Panc1 (cell line): ENCODE data around the gene BRF1. TPM values are rescaled to one million over a fixed set of nuclear protein-coding genes. Genes with fewer than 3 reads are reported as not detected.

ENCODE experiments used
- ATAC-seq: fragments of 200-7000 bp; cut with Tn5 transposase; 2 replicates; pipeline ENCODE4 v1.9.1; 2020; ENCODE audit warnings: mild to moderate bottlenecking, moderate library complexity
- BruUV-seq: library from RNA; stranded (reverse); fragments of 400-500 nt; replicated peaks from 2 replicates; lab custom pipeline; 2021; lab: Mats Ljungman, UMichigan
- CTCF ChIA-PET: fragments of 300-600 bp; sonication (Branson Sonifier 250); formaldehyde crosslinking; loops from one replicate; lab custom pipeline; 2022; ENCODE audit warnings: antibody characterized with exemption; lab: Charles Lee
- POLR2A ChIA-PET: fragments of 300-600 bp; sonication (Branson Sonifier 250); formaldehyde crosslinking; loops from one replicate; lab custom pipeline; 2022; ENCODE audit warnings: antibody characterized with exemption; lab: Charles Lee
- DNase-seq: peaks from one replicate; pipeline ENCODE4 v3.0.0-alpha.2; 2010; ENCODE audit warnings: low read depth, low spot score
- H3K27ac ChIP-seq: 2 replicates; pipeline ENCODE4 v1.5.1; 2011; ENCODE audit warnings: mild to moderate bottlenecking, low read length, inconsistent platforms
- H3K27me3 ChIP-seq: fragments of 200-500 bp; sonication (Bioruptor generic); 2 replicates; pipeline ENCODE4 v1.6.0; 2014; ENCODE audit warnings: low read length, inconsistent platforms; ENCODE audit not compliant: control insufficient read depth, insufficient read depth
- H3K36me3 ChIP-seq: fragments of 200-500 bp; sonication (Bioruptor generic); 2 replicates; pipeline ENCODE4 v1.5.1; 2014; ENCODE audit warnings: inconsistent platforms, mild to moderate bottlenecking, low read length, moderate library complexity; ENCODE audit not compliant: control insufficient read depth, insufficient read depth
- H3K4me1 ChIP-seq: 2 replicates; pipeline ENCODE4 v1.5.1; 2011; ENCODE audit warnings: inconsistent platforms, mild to moderate bottlenecking, low read length, moderate library complexity; ENCODE audit not compliant: control insufficient read depth, insufficient read depth
- H3K4me3 ChIP-seq, 2 experiments: 2 replicates each; pipeline ENCODE4 v1.5.1; 2011 to 2012; ENCODE audit warnings: low read depth in 2 of 2, low read length in 2 of 2, mild to moderate bottlenecking in 2 of 2, inconsistent platforms in 1 of 2, moderate library complexity in 1 of 2
- H3K9me3 ChIP-seq: fragments of 200-500 bp; sonication (Bioruptor generic); 2 replicates; pipeline ENCODE4 v1.5.1; 2014; ENCODE audit warnings: low read depth, mild to moderate bottlenecking, inconsistent platforms, low read length, moderate library complexity; ENCODE audit not compliant: control insufficient read depth, insufficient read depth
- POLR2AphosphoS5 ChIP-seq: IDR thresholded peaks from 2 replicates; pipeline ENCODE4 v1.6.1; 2012; ENCODE audit warnings: mild to moderate bottlenecking, low read depth, low read length, moderate library complexity
- SIN3A ChIP-seq: IDR thresholded peaks from 2 replicates; pipeline ENCODE4 v1.6.1; 2012; ENCODE audit warnings: low read depth, mild to moderate bottlenecking, low read length, moderate library complexity, borderline replicate concordance; ENCODE audit not compliant: insufficient read depth
- TCF7L2 ChIP-seq: IDR thresholded peaks from 2 replicates; pipeline ENCODE4 v1.6.1; 2011; ENCODE audit warnings: mild to moderate bottlenecking, low read depth, low read length, inconsistent platforms
- in situ Hi-C: cut with HindIII; loops from 2 replicates; pipeline ENCODE4 v1.10.0; 2016; ENCODE audit warnings: low sequenced_read_pairs, low pct_unique_long_range_greater_than_20kb
- intact Hi-C: fragments of 100-400 bp; cut with micrococcal nuclease; formaldehyde crosslinking; loops from one replicate; pipeline ENCODE4 v1.10.0; 2022; ENCODE audit not compliant: unreplicated experiment
- total RNA-seq: library from RNA; stranded (reverse); gene quantifications from one replicate; pipeline ENCODE4 v1.2.1, GENCODE V29; 2021; ENCODE audit not compliant: unreplicated experiment
- TF ChIP-seq, protein P1 (sequence below), 2 experiments: IDR thresholded peaks; 2 replicates each; pipeline ENCODE4 v1.6.1; 2011 to 2012; ENCODE audit warnings: low read depth in 2 of 2, control low read depth in 1 of 2, low read length in 1 of 2, mild to moderate bottlenecking in 1 of 2, moderate library complexity in 1 of 2; ENCODE audit not compliant: insufficient read depth in 1 of 2
- TF ChIP-seq, protein P2 (sequence below): fragments of 450-650 bp; IDR thresholded peaks from 2 replicates; pipeline ENCODE4 v1.5.1; 2017; ENCODE audit warnings: mild to moderate bottlenecking

Gene BRF1
- total RNA-seq, 1 experiment from 2014 or later, result 25.0 TPM

DNA sequence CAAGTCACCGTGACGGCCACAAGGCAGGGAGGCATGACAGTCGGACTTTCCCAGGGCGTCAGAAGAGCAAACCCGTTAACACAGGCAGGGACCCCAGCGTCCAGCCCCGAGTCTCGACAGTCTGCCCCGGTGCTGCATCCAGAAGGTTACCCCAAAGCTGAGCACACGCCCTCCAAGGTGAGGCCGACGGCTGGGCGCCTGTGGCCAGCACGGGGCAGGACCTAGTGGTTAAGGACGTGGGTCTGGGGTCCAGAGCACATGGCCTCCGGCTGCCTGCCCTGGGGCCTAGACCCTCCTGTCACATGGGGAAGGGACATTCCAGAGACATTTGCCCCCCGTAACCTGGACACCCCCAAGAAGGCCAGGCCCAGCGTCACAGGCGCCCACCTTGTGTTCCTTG lies 82.2 kb downstream of the BRF1 start:
- ATAC-seq (no peak), DNase-seq (no peak)
- ChIA-PET CTCF (no interaction called here), POLR2A (no interaction called here)
- no peaks in the 10 kb centered on the region for H3K9me3 ChIP-seq
- BruUV-seq, result no TSS peak
- intact Hi-C loops, result no loop called here
- H3K27ac ChIP-seq, result no peak overlapping the region
- H3K4me1 ChIP-seq, result no peaks in the 10 kb centered on the region
- in situ Hi-C loops, result no loop called here
- H3K4me3 ChIP-seq, result no peak overlapping the region
- H3K27me3 ChIP-seq, result no peaks in the 10 kb centered on the region
- H3K36me3 ChIP-seq, result 0 out of 2 replicates have a peak, but pooled peaks cover 2% of the 10 kb centered on the region
- TF ChIP-seq POLR2AphosphoS5, result no peak
- TF ChIP-seq, protein P1, sequence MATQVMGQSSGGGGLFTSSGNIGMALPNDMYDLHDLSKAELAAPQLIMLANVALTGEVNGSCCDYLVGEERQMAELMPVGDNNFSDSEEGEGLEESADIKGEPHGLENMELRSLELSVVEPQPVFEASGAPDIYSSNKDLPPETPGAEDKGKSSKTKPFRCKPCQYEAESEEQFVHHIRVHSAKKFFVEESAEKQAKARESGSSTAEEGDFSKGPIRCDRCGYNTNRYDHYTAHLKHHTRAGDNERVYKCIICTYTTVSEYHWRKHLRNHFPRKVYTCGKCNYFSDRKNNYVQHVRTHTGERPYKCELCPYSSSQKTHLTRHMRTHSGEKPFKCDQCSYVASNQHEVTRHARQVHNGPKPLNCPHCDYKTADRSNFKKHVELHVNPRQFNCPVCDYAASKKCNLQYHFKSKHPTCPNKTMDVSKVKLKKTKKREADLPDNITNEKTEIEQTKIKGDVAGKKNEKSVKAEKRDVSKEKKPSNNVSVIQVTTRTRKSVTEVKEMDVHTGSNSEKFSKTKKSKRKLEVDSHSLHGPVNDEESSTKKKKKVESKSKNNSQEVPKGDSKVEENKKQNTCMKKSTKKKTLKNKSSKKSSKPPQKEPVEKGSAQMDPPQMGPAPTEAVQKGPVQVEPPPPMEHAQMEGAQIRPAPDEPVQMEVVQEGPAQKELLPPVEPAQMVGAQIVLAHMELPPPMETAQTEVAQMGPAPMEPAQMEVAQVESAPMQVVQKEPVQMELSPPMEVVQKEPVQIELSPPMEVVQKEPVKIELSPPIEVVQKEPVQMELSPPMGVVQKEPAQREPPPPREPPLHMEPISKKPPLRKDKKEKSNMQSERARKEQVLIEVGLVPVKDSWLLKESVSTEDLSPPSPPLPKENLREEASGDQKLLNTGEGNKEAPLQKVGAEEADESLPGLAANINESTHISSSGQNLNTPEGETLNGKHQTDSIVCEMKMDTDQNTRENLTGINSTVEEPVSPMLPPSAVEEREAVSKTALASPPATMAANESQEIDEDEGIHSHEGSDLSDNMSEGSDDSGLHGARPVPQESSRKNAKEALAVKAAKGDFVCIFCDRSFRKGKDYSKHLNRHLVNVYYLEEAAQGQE (IDR thresholded peaks at IDR 0.05; ENCODE audit: insufficient read depth in 1 of 2, low read depth in 2 of 2, low read length in 1 of 2), result no peak
- TF ChIP-seq TCF7L2, result no peak
- no peak for TF ChIP-seq SIN3A
- TF ChIP-seq, protein P2, sequence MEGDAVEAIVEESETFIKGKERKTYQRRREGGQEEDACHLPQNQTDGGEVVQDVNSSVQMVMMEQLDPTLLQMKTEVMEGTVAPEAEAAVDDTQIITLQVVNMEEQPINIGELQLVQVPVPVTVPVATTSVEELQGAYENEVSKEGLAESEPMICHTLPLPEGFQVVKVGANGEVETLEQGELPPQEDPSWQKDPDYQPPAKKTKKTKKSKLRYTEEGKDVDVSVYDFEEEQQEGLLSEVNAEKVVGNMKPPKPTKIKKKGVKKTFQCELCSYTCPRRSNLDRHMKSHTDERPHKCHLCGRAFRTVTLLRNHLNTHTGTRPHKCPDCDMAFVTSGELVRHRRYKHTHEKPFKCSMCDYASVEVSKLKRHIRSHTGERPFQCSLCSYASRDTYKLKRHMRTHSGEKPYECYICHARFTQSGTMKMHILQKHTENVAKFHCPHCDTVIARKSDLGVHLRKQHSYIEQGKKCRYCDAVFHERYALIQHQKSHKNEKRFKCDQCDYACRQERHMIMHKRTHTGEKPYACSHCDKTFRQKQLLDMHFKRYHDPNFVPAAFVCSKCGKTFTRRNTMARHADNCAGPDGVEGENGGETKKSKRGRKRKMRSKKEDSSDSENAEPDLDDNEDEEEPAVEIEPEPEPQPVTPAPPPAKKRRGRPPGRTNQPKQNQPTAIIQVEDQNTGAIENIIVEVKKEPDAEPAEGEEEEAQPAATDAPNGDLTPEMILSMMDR, result no peak

- Histone ChIP-seq H3K36me3 (0 out of 2 replicates have a peak, but pooled peaks cover 2% of the 10 kb centered on the region), H3K4me1 (no peaks in the 10 kb centered on the region), H3K4me3 (no peak overlapping the region), H3K27ac (no peak overlapping the region), H3K9me3 (no peaks in the 10 kb centered on the region), H3K27me3 (no peaks in the 10 kb centered on the region)
- no TSS peak for BruUV-seq
- ChIA-PET CTCF (no interaction called here), POLR2A (no interaction called here)
- no peak for DNase-seq
- no peak for ATAC-seq
- no peak for TF ChIP-seq POLR2AphosphoS5
- no peak for TF ChIP-seq TCF7L2
- no peak for TF ChIP-seq SIN3A
- TF ChIP-seq, protein P1 (IDR thresholded peaks at IDR 0.05; ENCODE audit: insufficient read depth in 1 of 2, low read depth in 2 of 2, low read length in 1 of 2), result no peak
- TF ChIP-seq, protein P2, result no peak
- in situ Hi-C loops (no loop called here), intact Hi-C loops (no loop called here)
Observed at GRCh38 chr14:105217774-105218173, 83.0 kb downstream of the BRF1 start.
